Measurements from ENCODE around the gene DNAJC7.

GRCh38 chr17:41976142-41976768, 41.0 kb downstream of the DNAJC7 start:
- TF ChIP-seq EP300 (IDR thresholded peaks at IDR 0.05; ENCODE audit: borderline replicate concordance) (no peak), USF1 (IDR thresholded peaks at IDR 0.05) (no peak), ZBTB7A (IDR thresholded peaks at IDR 0.05; ENCODE audit: low read depth) (no peak), TAF1 (IDR thresholded peaks at IDR 0.05; ENCODE audit: low read depth) (no peak), MAX (IDR thresholded peaks at IDR 0.05) (no peak), CEBPB (IDR thresholded peaks at IDR 0.05) (no peak)

All from Ishikawa (cell line).